HepG2 (cell line): ENCODE measurements around the gene TTC39B. TPM values are rescaled to one million over a fixed set of nuclear protein-coding genes. Genes with fewer than 3 reads are reported as not detected.
A peak's percentile ranks its signal among the peaks of the same experiment; 100 is the strongest.

ENCODE experiments used
- ATAC-seq: fragments of 200-7000 bp; cut with Tn5 transposase; 3 replicates; pipeline ENCODE4 v1.9.1; 2020; ENCODE audit warnings: mild to moderate bottlenecking, moderate library complexity
- BruUV-seq: library from RNA; stranded (reverse); fragments of 400-500 nt; replicated peaks from 2 replicates; lab custom pipeline; 2021; lab: Mats Ljungman, UMichigan
- CTCF ChIA-PET: fragments of 300-600 bp; formaldehyde crosslinking; extraction: SDS; loops from one replicate; lab custom pipeline; 2021; ENCODE audit warnings: low total read pairs, inconsistent platforms, low intra/inter-chr PET ratio; lab: Yijun Ruan, JAX
- POLR2A ChIA-PET: fragments of 350-600 bp; sonication (Branson Sonifier 250); formaldehyde crosslinking; loops from one replicate; lab custom pipeline; 2020; ENCODE audit warnings: antibody characterized with exemption, inconsistent platforms; lab: Yijun Ruan, JAX
- DNase-seq: peaks from one replicate; pipeline ENCODE4 v3.0.0-alpha.2; 2015; ENCODE audit warnings: low spot score
- FAIRE-seq: peaks from 3 replicates; lab custom pipeline; 2011; peaks lifted over from hg19 to GRCh38; lab: Jason Lieb, UNC
- H2AFZ ChIP-seq: one replicate; pipeline ENCODE4 v1.6.1; 2011; ENCODE audit warnings: low read length, inconsistent platforms
- H3K27ac ChIP-seq: fragments of 300-600 bp; 3 replicates; pipeline ENCODE4 v1.8.0; 2011; ENCODE audit warnings: mixed run types, mild to moderate bottlenecking, mixed read lengths, low read length, inconsistent platforms; ENCODE audit not compliant: insufficient read depth; ENCODE audit errors: extremely low read length
- H3K27me3 ChIP-seq, 2 experiments: fragments of 200-600 bp in 1 of 2; 2 replicates in 1 of 2; 3 replicates in 1 of 2; pipeline versions ENCODE4 v1.6.0 to v1.8.0; 2011; ENCODE audit warnings: low read length in 2 of 2, mild to moderate bottlenecking in 2 of 2, moderate library complexity in 2 of 2, inconsistent platforms in 1 of 2; ENCODE audit not compliant: insufficient read depth in 2 of 2, control insufficient read depth in 1 of 2
- H3K36me3 ChIP-seq, 2 experiments: fragments of 200-600 bp in 1 of 2; replicated peaks in 1 of 2; 2 replicates in 1 of 2; 3 replicates in 1 of 2; pipeline versions ENCODE4 v1.5.1 to v1.8.0; 2011; ENCODE audit warnings: low read length in 2 of 2, inconsistent platforms in 1 of 2; ENCODE audit not compliant: insufficient read depth in 2 of 2, control insufficient read depth in 1 of 2
- H3K4me1 ChIP-seq: 2 replicates; pipeline ENCODE4 v1.5.1; 2012; ENCODE audit warnings: low read length, inconsistent platforms; ENCODE audit not compliant: insufficient read depth
- H3K4me2 ChIP-seq: 2 replicates; pipeline ENCODE4 v1.6.0; 2011; ENCODE audit warnings: low read depth, low read length, inconsistent platforms
- H3K4me3 ChIP-seq, 3 experiments: fragments of 200-600 bp in 1 of 3; sonication (generic), shearing (Covaris generic) in 1 of 3; replicated peaks in 1 of 3; 2 replicates each; pipeline ENCODE4 v1.5.1; 2011 to 2016; ENCODE audit warnings: low read length in 3 of 3, inconsistent platforms in 2 of 3, low read depth in 2 of 3, mild to moderate bottlenecking in 2 of 3, control low read depth in 1 of 3, mixed read lengths in 1 of 3; ENCODE audit not compliant: insufficient read depth in 1 of 3
- H3K79me2 ChIP-seq: one replicate; pipeline ENCODE4 v1.6.1; 2011; ENCODE audit warnings: low read length, inconsistent platforms; ENCODE audit not compliant: insufficient read depth
- H3K9ac ChIP-seq: 2 replicates; pipeline ENCODE4 v1.6.0; 2011; ENCODE audit warnings: mild to moderate bottlenecking, low read depth, low read length, inconsistent platforms; ENCODE audit not compliant: insufficient read depth
- H3K9me3 ChIP-seq: 2 replicates; pipeline ENCODE4 v1.5.1; 2012; ENCODE audit warnings: mild to moderate bottlenecking, low read length
- H4K20me1 ChIP-seq: 2 replicates; pipeline ENCODE4 v1.6.0; 2011; ENCODE audit warnings: inconsistent platforms, mild to moderate bottlenecking, low read length, moderate library complexity; ENCODE audit not compliant: insufficient read depth
- CAMTA2 ChIP-seq: sonication (generic); formaldehyde crosslinking; IDR thresholded peaks from 2 replicates; pipeline ENCODE4 v1.4.0; 2020; ENCODE audit warnings: mild to moderate bottlenecking, missing genetic modification reagents, borderline replicate concordance
- FOXK2 ChIP-seq: fragments of 450-650 bp; IDR thresholded peaks from 2 replicates; pipeline ENCODE4 v1.6.1; 2016
- GZF1 ChIP-seq: sonication (generic); formaldehyde crosslinking; IDR thresholded peaks from 2 replicates; pipeline ENCODE4 v1.5.1; 2020; ENCODE audit warnings: mild to moderate bottlenecking, missing genetic modification reagents
- RCOR2 ChIP-seq: IDR thresholded peaks from 2 replicates; pipeline ENCODE4 v1.6.1; 2016; ENCODE audit warnings: missing biosample characterization, missing genetic modification reagents
- ZBTB3 ChIP-seq: sonication (generic); formaldehyde crosslinking; IDR thresholded peaks from 2 replicates; pipeline ENCODE4 v1.4.0; 2020; ENCODE audit warnings: low read depth, mild to moderate bottlenecking, moderate library complexity, missing genetic modification reagents, borderline replicate concordance
- ZFP36L2 ChIP-seq: sonication (generic); formaldehyde crosslinking; IDR thresholded peaks from 2 replicates; pipeline ENCODE4 v1.4.0; 2020; ENCODE audit warnings: missing genetic modification reagents
- ZMAT3 ChIP-seq: sonication (generic); formaldehyde crosslinking; conservative IDR thresholded peaks from 2 replicates; pipeline ENCODE4 v1.7.0; 2021; ENCODE audit warnings: missing genetic modification reagents
- ZNF629 ChIP-seq: sonication (generic); formaldehyde crosslinking; conservative IDR thresholded peaks from 2 replicates; pipeline ENCODE4 v1.5.0; 2020; ENCODE audit warnings: missing genetic modification reagents
- ZNF768 ChIP-seq: sonication (generic); formaldehyde crosslinking; IDR thresholded peaks from 2 replicates; pipeline ENCODE4 v1.4.0; 2020; ENCODE audit warnings: missing genetic modification reagents
- ZNF777 ChIP-seq: sonication (generic); formaldehyde crosslinking; IDR thresholded peaks from 2 replicates; pipeline ENCODE4 v1.4.0; 2020; ENCODE audit warnings: missing genetic modification reagents
- ZSCAN21 ChIP-seq: sonication (generic); formaldehyde crosslinking; IDR thresholded peaks from 2 replicates; pipeline ENCODE4 v1.8.0; 2022; ENCODE audit warnings: mild to moderate bottlenecking, missing genetic modification reagents, moderate library complexity, borderline replicate concordance
- ZSCAN30 ChIP-seq: sonication (generic); formaldehyde crosslinking; IDR thresholded peaks from 2 replicates; pipeline ENCODE4 v1.5.0; 2020; ENCODE audit warnings: mild to moderate bottlenecking, missing genetic modification reagents
- WGBS: methylation state at CpG from one replicate; pipeline ENCODE4 v1.1.6; 2017; ENCODE audit warnings: low lambda C conversion rate; 5-methylcytosine and 5-hydroxymethylcytosine counted together
- in situ Hi-C: cut with HindIII; loops from 2 replicates; pipeline ENCODE4 v1.10.0; 2017; ENCODE audit warnings: low pct_unique_long_range_greater_than_20kb; ENCODE audit not compliant: extremely low pct_ligation_motif_present
- intact Hi-C: fragments of 100-400 bp; cut with micrococcal nuclease; formaldehyde crosslinking; loops from one replicate; pipeline ENCODE4 v1.10.0; 2022; ENCODE audit not compliant: unreplicated experiment
- polyA plus RNA-seq, 8 experiments: library from polyadenylated mRNA; depleted of rRNA in 3 of 8; stranded (reverse) in 7 of 8; unstranded in 1 of 8; fragments of >200 nt; fragmentation: Illumina TruSeq in 4 of 8; extraction: Trizol in 4 of 8; gene quantifications; 2 replicates each; pipeline versions ENCODE4 v1.2.1 to v1.2.3, GENCODE V29; 2011 to 2016; ENCODE audit warnings: low read depth in 4 of 8, missing spikeins in 1 of 8, mixed read lengths in 1 of 8; ENCODE audit not compliant: insufficient read depth in 1 of 8
- total RNA-seq, 5 experiments: library from RNA; depleted of rRNA; stranded (reverse); fragments of >200 nt; fragmentation: Illumina TruSeq; extraction: Trizol; gene quantifications; 2 replicates each; pipeline ENCODE4 v1.2.3, GENCODE V29; 2016; ENCODE audit warnings: low read depth in 1 of 5
- TF ChIP-seq, protein P1 (sequence below): sonication (generic); formaldehyde crosslinking; IDR thresholded peaks from 2 replicates; pipeline ENCODE4; 2020; ENCODE audit warnings: missing genetic modification reagents, mild to moderate bottlenecking, borderline replicate concordance
- TF ChIP-seq, protein P2 (sequence below): sonication (generic); formaldehyde crosslinking; IDR thresholded peaks from 2 replicates; pipeline ENCODE4 v1.5.0; 2020; ENCODE audit warnings: mild to moderate bottlenecking, missing genetic modification reagents
- TF ChIP-seq, protein P3 (sequence below): sonication (generic); formaldehyde crosslinking; IDR thresholded peaks from 2 replicates; pipeline ENCODE4 v1.5.1; 2020; ENCODE audit warnings: mild to moderate bottlenecking, missing genetic modification reagents, borderline replicate concordance
- TF ChIP-seq, protein P4 (sequence below): sonication (generic); formaldehyde crosslinking; IDR thresholded peaks from 2 replicates; pipeline ENCODE4 v1.5.0; 2020; ENCODE audit warnings: mild to moderate bottlenecking, missing genetic modification reagents

Gene TTC39B
- total and polyA plus RNA-seq, 2 of the 13 experiments (the other 11 are each of a cell fraction or from before 2014, with no cell fraction given) = 14.3 to 19.4 TPM

DNA sequence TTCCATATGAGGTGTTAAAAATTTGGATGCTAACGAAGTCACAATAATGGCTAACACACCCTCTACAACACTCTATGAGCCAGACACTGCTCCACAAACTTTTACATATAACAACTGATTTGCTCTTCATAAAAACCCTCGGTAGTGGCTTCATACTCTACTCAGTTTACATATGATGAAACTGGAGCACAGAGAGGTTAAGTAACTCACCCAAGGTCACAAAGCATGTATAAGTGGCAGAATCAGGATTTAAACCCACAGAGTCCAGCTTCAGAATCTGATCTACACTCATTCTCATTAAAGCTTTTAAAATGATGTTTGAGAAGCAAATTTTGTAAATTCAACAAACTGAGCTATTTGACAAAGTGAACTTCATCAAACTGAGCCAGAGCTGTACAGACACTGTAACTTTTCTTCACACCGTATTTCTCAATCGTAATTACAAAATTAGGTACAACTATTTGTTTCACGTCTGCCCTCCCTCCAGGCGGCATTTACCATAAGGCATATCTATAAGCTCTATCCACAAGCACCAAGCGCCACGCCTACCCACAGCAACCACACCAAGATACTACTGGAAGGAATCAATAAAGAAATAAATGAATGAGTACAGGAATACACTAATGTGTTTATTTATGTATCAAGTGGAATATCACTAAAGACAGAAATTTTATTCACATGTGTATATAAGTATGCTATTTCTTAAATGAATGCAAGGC lies 24.3 kb downstream of the TTC39B start:
- Histone ChIP-seq H3K27ac (no peak overlapping the region), H3K36me3 (no peaks in the 10 kb centered on the region), H2AFZ (no peak overlapping the region), H4K20me1 (no peaks in the 10 kb centered on the region), H3K79me2 (peaks cover 55% of the 10 kb centered on the region), H3K4me3 (no peak overlapping the region), H3K4me1 (peaks cover 62% of the 10 kb centered on the region), H3K4me2 (no peak overlapping the region), H3K27me3 (no peaks in the 10 kb centered on the region), H3K9me3 (no peaks in the 10 kb centered on the region), H3K9ac (no peak overlapping the region)
- intact Hi-C loops = no loop called here
- ATAC-seq (no peak), DNase-seq (no peak), FAIRE-seq (no peak)
- TF ChIP-seq, protein P1, sequence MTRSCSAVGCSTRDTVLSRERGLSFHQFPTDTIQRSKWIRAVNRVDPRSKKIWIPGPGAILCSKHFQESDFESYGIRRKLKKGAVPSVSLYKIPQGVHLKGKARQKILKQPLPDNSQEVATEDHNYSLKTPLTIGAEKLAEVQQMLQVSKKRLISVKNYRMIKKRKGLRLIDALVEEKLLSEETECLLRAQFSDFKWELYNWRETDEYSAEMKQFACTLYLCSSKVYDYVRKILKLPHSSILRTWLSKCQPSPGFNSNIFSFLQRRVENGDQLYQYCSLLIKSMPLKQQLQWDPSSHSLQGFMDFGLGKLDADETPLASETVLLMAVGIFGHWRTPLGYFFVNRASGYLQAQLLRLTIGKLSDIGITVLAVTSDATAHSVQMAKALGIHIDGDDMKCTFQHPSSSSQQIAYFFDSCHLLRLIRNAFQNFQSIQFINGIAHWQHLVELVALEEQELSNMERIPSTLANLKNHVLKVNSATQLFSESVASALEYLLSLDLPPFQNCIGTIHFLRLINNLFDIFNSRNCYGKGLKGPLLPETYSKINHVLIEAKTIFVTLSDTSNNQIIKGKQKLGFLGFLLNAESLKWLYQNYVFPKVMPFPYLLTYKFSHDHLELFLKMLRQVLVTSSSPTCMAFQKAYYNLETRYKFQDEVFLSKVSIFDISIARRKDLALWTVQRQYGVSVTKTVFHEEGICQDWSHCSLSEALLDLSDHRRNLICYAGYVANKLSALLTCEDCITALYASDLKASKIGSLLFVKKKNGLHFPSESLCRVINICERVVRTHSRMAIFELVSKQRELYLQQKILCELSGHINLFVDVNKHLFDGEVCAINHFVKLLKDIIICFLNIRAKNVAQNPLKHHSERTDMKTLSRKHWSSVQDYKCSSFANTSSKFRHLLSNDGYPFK = no peak
- TF ChIP-seq ZSCAN30 = no peak
- TF ChIP-seq, protein P2, sequence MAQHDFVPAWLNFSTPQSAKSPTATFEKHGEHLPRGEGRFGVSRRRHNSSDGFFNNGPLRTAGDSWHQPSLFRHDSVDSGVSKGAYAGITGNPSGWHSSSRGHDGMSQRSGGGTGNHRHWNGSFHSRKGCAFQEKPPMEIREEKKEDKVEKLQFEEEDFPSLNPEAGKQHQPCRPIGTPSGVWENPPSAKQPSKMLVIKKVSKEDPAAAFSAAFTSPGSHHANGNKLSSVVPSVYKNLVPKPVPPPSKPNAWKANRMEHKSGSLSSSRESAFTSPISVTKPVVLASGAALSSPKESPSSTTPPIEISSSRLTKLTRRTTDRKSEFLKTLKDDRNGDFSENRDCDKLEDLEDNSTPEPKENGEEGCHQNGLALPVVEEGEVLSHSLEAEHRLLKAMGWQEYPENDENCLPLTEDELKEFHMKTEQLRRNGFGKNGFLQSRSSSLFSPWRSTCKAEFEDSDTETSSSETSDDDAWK = no peak
- no peak for TF ChIP-seq FOXK2
- TF ChIP-seq, protein P3, sequence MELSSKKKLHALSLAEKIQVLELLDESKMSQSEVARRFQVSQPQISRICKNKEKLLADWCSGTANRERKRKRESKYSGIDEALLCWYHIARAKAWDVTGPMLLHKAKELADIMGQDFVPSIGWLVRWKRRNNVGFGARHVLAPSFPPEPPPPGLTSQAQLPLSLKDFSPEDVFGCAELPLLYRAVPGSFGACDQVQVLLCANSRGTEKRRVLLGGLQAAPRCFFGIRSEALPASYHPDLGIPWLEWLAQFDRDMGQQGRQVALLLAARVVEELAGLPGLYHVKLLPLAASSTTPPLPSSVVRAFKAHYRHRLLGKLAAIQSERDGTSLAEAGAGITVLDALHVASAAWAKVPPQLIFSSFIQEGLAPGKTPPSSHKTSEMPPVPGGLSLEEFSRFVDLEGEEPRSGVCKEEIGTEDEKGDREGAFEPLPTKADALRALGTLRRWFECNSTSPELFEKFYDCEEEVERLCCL = no peak
- TF ChIP-seq CAMTA2 (CRISPR knock-in tag) = no peak
- TF ChIP-seq ZMAT3 (CRISPR knock-in tag) = no peak
- 0 out of 2 replicates have a peak, but pooled peaks have one; percentile 1 for TF ChIP-seq ZNF629 (CRISPR knock-in tag)
- TF ChIP-seq RCOR2 (CRISPR knock-in tag) = 0 out of 2 replicates have a peak, but pooled peaks have one; percentile 31
- no peak for TF ChIP-seq GZF1 (CRISPR knock-in tag)
- no peak for TF ChIP-seq ZFP36L2
- TF ChIP-seq ZBTB3 (CRISPR knock-in tag) = no peak
- no peak for TF ChIP-seq ZSCAN21 (CRISPR knock-in tag)
- TF ChIP-seq ZNF777 = no peak
- peak; percentile 85; the same call in 1 of the 2 replicates for TF ChIP-seq ZNF768 (CRISPR knock-in tag)
- TF ChIP-seq, protein P4, sequence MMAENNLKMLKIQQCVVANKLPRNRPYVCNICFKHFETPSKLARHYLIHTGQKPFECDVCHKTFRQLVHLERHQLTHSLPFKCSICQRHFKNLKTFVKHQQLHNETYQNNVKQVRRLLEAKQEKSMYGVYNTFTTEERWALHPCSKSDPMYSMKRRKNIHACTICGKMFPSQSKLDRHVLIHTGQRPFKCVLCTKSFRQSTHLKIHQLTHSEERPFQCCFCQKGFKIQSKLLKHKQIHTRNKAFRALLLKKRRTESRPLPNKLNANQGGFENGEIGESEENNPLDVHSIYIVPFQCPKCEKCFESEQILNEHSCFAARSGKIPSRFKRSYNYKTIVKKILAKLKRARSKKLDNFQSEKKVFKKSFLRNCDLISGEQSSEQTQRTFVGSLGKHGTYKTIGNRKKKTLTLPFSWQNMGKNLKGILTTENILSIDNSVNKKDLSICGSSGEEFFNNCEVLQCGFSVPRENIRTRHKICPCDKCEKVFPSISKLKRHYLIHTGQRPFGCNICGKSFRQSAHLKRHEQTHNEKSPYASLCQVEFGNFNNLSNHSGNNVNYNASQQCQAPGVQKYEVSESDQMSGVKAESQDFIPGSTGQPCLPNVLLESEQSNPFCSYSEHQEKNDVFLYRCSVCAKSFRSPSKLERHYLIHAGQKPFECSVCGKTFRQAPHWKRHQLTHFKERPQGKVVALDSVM = no peak
- no TSS peak for BruUV-seq
- whole genome bisulfite sequencing = 89% methylated on average over 8 of the region's 8 CpGs
- CTCF ChIA-PET = no interaction called here
- POLR2A ChIA-PET = no interaction called here
- in situ Hi-C loops = loop anchor here (25.0 kb wide), 1 partner anchor 130 kb away; the partner anchor contains the start of gene SNAPC3
